Nephron (organoid): Measurements from ENCODE around the gene PRSS1.
"Not testable (repeated sequence)": the region's sequence is repeated elsewhere in the genome, so short reads cannot be mapped to it uniquely, and the experiment has no call there.

ENCODE experiments used
- H3K27ac Mint-ChIP-seq, 3 experiments: 2 replicates each; pipeline ENCODE4 v1.8.0; 2020; ENCODE audit warnings: mixed read lengths in 3 of 3, mild to moderate bottlenecking in 2 of 3, moderate library complexity in 1 of 3
- H3K27me3 Mint-ChIP-seq: 2 replicates; pipeline ENCODE4 v1.8.0; 2021; ENCODE audit warnings: low read depth, mild to moderate bottlenecking, moderate library complexity, mixed read lengths
- H3K36me3 Mint-ChIP-seq: 2 replicates; pipeline ENCODE4 v1.8.0; 2020; ENCODE audit warnings: low read depth, mixed read lengths
- H3K4me1 Mint-ChIP-seq: 2 replicates; pipeline ENCODE4 v1.8.0; 2020; ENCODE audit warnings: mixed read lengths
- H3K4me3 Mint-ChIP-seq, 3 experiments: 2 replicates each; pipeline ENCODE4 v1.8.0; 2020; ENCODE audit warnings: mild to moderate bottlenecking in 3 of 3, mixed read lengths in 3 of 3, moderate library complexity in 2 of 3
- H3K9me3 Mint-ChIP-seq: 2 replicates; pipeline ENCODE4 v1.8.0; 2020; ENCODE audit warnings: mixed read lengths
- CTCF ChIP-seq, 3 experiments: fragments of 200-600 bp; sonication (generic); IDR thresholded peaks; one replicate each; pipeline ENCODE4 v1.5.0; 2021; ENCODE audit warnings: antibody characterized with exemption in 3 of 3; ENCODE audit not compliant: unreplicated experiment in 3 of 3

Gene PRSS1

GRCh38 chr7:142760071-142760642, 10.9 kb downstream of the PRSS1 start:
- H3K36me3 Mint-ChIP-seq: no peaks in the 10 kb centered on the region
- no peaks in the 10 kb centered on the region for H3K4me1 Mint-ChIP-seq
- no peak overlapping the region for H3K27ac Mint-ChIP-seq
- peaks cover 28% of the 10 kb centered on the region for H3K27me3 Mint-ChIP-seq
- no peak for TF ChIP-seq CTCF (IDR thresholded peaks at IDR 0.05; ENCODE audit: unreplicated experiment in 3 of 3)
- no peak overlapping the region for H3K4me3 Mint-ChIP-seq
- no peaks in the 10 kb centered on the region for H3K9me3 Mint-ChIP-seq

- peaks cover 28% of the 10 kb centered on the region for H3K27me3 Mint-ChIP-seq
- not testable (repeated sequence) for H3K4me1 Mint-ChIP-seq, H3K9me3 Mint-ChIP-seq, H3K36me3 Mint-ChIP-seq, H3K27ac Mint-ChIP-seq, H3K4me3 Mint-ChIP-seq
Observed at GRCh38 chr7:142761606-142762005, 12.3 kb downstream of the PRSS1 start.

GRCh38 chr7:142762104-142762503, 12.8 kb downstream of the PRSS1 start:
- no peak for TF ChIP-seq CTCF (IDR thresholded peaks at IDR 0.05; ENCODE audit: unreplicated experiment in 3 of 3)
- H3K27me3 Mint-ChIP-seq: peaks cover 24% of the 10 kb centered on the region
- H3K9me3 Mint-ChIP-seq: no peaks in the 10 kb centered on the region
- H3K4me1 Mint-ChIP-seq: no peaks in the 10 kb centered on the region
- H3K4me3 Mint-ChIP-seq: no peak overlapping the region
- H3K27ac Mint-ChIP-seq: no peak overlapping the region
- H3K36me3 Mint-ChIP-seq: no peaks in the 10 kb centered on the region

- TF ChIP-seq CTCF (IDR thresholded peaks at IDR 0.05; ENCODE audit: unreplicated experiment in 3 of 3): no peak
- no peaks in the 10 kb centered on the region for H3K4me1 Mint-ChIP-seq
- H3K27me3 Mint-ChIP-seq: peaks cover 33% of the 10 kb centered on the region
- H3K27ac Mint-ChIP-seq: no peak overlapping the region
- H3K9me3 Mint-ChIP-seq: no peaks in the 10 kb centered on the region
- no peak overlapping the region for H3K4me3 Mint-ChIP-seq
- no peaks in the 10 kb centered on the region for H3K36me3 Mint-ChIP-seq
Observed at GRCh38 chr7:142767451-142767850, 18.2 kb downstream of the PRSS1 start.

- TF ChIP-seq CTCF (IDR thresholded peaks at IDR 0.05; ENCODE audit: unreplicated experiment in 3 of 3): no peak
- Mint-ChIP-seq H3K9me3 (no peaks in the 10 kb centered on the region), H3K4me1 (no peaks in the 10 kb centered on the region), H3K36me3 (no peaks in the 10 kb centered on the region), H3K4me3 (no peak overlapping the region), H3K27ac (no peak overlapping the region), H3K27me3 (peaks cover 30% of the 10 kb centered on the region)
Observed at GRCh38 chr7:142767861-142768260, 18.6 kb downstream of the PRSS1 start.

DNA sequence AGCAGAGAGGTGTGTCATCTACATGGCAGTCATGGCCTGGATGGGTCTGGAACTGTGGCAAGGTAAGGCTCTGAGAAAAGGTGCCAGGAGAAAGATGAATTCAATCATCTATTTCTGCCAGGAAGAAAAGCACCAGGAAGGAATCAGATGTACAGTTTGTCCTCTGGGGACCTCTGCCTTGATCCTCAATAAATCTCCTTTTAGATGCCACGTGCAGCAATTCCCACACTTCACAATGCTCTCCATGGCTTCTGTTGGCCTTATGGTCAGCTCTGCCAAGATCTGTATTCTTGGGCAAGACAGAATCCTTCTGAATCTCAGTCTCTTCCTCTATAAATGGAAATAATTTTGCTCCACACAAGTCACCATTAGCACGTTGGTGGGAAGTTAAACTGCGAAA, 19.6 kb downstream of the PRSS1 start:
- H3K27me3 Mint-ChIP-seq: peaks cover 32% of the 10 kb centered on the region
- not testable (repeated sequence) for H3K27ac Mint-ChIP-seq, H3K9me3 Mint-ChIP-seq, H3K4me3 Mint-ChIP-seq, H3K36me3 Mint-ChIP-seq, H3K4me1 Mint-ChIP-seq

DNA sequence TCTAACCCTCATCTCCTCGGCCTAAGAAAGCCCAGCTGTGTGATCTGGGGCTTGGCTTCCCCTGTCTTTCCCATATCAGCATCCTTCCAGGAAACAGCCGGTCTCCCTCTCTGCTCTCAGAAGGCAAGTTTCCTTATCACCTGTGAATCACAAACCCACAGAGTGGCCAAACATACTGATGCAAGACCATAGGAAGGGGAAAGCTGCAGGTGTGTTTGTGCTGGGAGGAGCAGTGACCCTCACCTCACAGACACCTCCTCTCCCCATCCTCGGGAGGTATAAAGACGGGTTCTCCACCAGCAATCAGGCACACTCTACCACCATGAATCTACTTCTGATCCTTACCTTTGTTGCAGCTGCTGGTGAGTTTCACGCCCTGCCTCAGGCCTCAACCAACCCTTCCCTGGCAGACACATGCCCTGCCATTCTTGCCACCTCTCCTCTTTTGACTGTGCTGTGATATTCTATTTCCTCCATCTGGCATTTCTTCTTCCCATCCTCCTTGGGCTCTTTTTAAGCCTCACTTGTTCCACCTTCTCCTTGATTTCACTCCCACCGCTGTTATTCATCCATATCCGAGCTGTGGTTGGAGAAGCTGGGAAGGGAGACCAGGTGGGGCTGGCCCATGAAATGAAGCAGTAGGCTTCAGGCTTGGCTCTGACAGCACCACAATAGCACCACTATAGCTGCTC, 21.5 kb downstream of the PRSS1 start, which contains the start of gene PRSS2:
PRSS2 (plus strand) TSS at position 310 of the 692 bp plus-strand sequence; CDS start at position 323, 13 bp downstream.
- Mint-ChIP-seq H3K4me3 (no peak within 1 kb of the TSS), H3K27ac (no peak within 1 kb of the TSS), H3K27me3 (peaks cover 33% of the 10 kb centered on the region), H3K36me3 (no peaks in the 10 kb centered on the region), H3K9me3 (no peaks in the 10 kb centered on the region), H3K4me1 (no peaks in the 10 kb centered on the region)
- no peak for TF ChIP-seq CTCF (IDR thresholded peaks at IDR 0.05; ENCODE audit: unreplicated experiment in 3 of 3)
